ENCODE data around the gene MOCOS.

The MOCOS gene

DNA sequence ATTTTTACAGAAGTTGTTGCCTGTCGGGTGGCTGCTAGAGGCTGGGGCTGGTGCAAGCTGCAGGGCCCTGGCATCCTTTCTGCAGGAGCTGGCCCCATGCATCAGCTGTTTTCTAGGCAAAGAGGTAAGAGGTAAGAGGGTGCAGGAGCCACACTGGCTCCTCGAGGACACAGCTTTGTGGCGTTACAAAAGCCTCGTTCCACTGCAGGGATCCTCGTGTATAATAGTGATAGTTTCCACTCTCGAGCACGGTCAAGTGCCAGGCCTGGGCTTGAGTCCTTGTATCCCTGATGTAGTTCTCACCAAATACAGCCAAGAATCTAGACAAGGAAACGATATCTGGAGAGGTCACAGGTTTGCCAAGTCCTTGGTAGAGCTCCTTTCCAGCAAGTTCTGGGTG lies 77.0 kb downstream of the MOCOS start:
- Histone ChIP-seq H3K4me3 (IDR thresholded peaks at IDR 0.05; ENCODE audit: insufficient read depth, low read depth, low read length) (no peak overlapping the region), H3K4me1 (ENCODE audit: low read depth, poor library complexity, severe bottlenecking) (no peaks in the 10 kb centered on the region), H3K36me3 (ENCODE audit: insufficient read depth) (no peaks in the 10 kb centered on the region), H4K20me1 (ENCODE audit: insufficient read depth) (no peaks in the 10 kb centered on the region), H3K27me3 (ENCODE audit: insufficient read depth, low read depth) (no peaks in the 10 kb centered on the region), H2AFZ (ENCODE audit: low read depth) (no peak overlapping the region), H3K4me2 (no peak overlapping the region), H3K9ac (no peak overlapping the region), H3K27ac (no peak overlapping the region), H3K79me2 (ENCODE audit: insufficient read depth, low read depth) (no peaks in the 10 kb centered on the region)
- TF ChIP-seq, protein P1, sequence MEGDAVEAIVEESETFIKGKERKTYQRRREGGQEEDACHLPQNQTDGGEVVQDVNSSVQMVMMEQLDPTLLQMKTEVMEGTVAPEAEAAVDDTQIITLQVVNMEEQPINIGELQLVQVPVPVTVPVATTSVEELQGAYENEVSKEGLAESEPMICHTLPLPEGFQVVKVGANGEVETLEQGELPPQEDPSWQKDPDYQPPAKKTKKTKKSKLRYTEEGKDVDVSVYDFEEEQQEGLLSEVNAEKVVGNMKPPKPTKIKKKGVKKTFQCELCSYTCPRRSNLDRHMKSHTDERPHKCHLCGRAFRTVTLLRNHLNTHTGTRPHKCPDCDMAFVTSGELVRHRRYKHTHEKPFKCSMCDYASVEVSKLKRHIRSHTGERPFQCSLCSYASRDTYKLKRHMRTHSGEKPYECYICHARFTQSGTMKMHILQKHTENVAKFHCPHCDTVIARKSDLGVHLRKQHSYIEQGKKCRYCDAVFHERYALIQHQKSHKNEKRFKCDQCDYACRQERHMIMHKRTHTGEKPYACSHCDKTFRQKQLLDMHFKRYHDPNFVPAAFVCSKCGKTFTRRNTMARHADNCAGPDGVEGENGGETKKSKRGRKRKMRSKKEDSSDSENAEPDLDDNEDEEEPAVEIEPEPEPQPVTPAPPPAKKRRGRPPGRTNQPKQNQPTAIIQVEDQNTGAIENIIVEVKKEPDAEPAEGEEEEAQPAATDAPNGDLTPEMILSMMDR (conservative IDR thresholded peaks at IDR 0.05; ENCODE audit: low read depth, low read length), result no peak

DNA sequence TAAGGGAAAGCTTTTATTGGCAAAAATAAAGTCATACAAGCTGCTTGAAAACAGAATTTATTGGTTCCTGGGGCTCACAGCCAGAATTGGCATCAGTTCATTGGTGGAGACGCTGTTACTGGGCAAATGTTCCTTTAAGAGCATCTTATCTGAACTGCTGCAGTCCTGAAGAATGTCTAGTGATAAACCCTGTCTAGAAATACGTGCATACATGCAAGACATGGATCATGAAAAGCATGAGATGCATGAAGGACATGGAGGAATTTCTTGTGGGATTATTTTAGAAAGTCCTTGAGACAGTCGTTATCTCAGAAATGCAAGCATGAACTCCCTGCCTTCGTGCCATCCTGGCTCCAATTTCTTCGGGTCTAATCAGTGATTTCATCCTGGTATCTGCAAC lies 77.7 kb downstream of the MOCOS start:
- H3K27ac ChIP-seq, result no peak overlapping the region
- no peaks in the 10 kb centered on the region for H3K36me3 ChIP-seq (ENCODE audit: insufficient read depth)
- TF ChIP-seq, protein P1 (conservative IDR thresholded peaks at IDR 0.05; ENCODE audit: low read depth, low read length), result no peak
- H3K4me3 ChIP-seq (IDR thresholded peaks at IDR 0.05; ENCODE audit: insufficient read depth, low read depth, low read length), result no peak overlapping the region
- H3K4me1 ChIP-seq (ENCODE audit: low read depth, poor library complexity, severe bottlenecking), result no peaks in the 10 kb centered on the region
- no peak overlapping the region for H2AFZ ChIP-seq (ENCODE audit: low read depth)
- H3K4me2 ChIP-seq, result no peak overlapping the region
- H3K9ac ChIP-seq, result no peak overlapping the region
- H4K20me1 ChIP-seq (ENCODE audit: insufficient read depth), result no peaks in the 10 kb centered on the region
- H3K27me3 ChIP-seq (ENCODE audit: insufficient read depth, low read depth), result no peaks in the 10 kb centered on the region
- H3K79me2 ChIP-seq (ENCODE audit: insufficient read depth, low read depth), result no peaks in the 10 kb centered on the region

DNA sequence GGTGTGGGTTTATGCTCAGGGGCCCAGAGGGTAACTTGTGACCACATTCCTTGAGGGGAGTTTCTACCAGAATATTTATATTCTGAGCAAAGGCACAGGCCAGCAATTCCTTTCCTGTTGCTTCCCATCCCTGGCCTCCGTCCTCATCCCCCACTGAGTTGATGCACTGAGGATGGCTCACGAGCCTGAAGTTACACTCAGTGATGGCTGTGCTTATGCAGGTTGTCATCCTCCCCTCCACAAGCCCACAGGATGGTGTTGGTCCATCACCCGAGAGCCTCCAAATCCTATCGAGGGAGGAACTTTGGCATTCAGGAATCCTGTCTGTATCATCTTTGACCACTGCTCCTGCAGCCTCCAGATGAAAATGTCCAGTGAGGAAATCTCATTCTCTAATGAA lies 81.9 kb downstream of the MOCOS start:
- TF ChIP-seq, protein P1 (conservative IDR thresholded peaks at IDR 0.05; ENCODE audit: low read depth, low read length), result no peak

DNA sequence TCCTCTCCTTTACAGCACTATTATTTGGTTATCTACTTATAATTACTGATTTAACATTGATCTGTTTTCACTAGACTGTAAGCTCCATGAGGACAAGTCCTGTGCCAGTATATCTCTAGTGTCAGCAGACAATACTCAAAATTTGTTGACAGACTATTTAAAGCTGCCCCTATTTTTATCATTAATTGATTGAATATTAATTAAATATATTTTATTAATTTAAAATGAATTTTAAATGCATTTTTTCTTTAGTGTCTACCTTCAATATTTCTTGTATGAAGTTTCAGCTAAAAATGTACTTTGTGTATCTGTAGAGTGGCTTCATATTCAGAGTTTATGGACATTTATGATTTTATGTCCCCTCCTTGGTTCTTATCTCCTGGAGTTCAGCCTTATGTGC lies 83.9 kb downstream of the MOCOS start:
- H3K36me3 ChIP-seq (ENCODE audit: insufficient read depth), result no peaks in the 10 kb centered on the region
- no peaks in the 10 kb centered on the region for H3K27me3 ChIP-seq (ENCODE audit: insufficient read depth, low read depth)
- no peak overlapping the region for H2AFZ ChIP-seq (ENCODE audit: low read depth)
- no peaks in the 10 kb centered on the region for H3K4me1 ChIP-seq (ENCODE audit: low read depth, poor library complexity, severe bottlenecking)
- H3K9ac ChIP-seq, result no peak overlapping the region
- TF ChIP-seq, protein P1 (conservative IDR thresholded peaks at IDR 0.05; ENCODE audit: low read depth, low read length), result no peak
- no peak overlapping the region for H3K4me2 ChIP-seq
- no peaks in the 10 kb centered on the region for H4K20me1 ChIP-seq (ENCODE audit: insufficient read depth)
- no peak overlapping the region for H3K4me3 ChIP-seq (IDR thresholded peaks at IDR 0.05; ENCODE audit: insufficient read depth, low read depth, low read length)
- H3K27ac ChIP-seq, result no peak overlapping the region
- no peaks in the 10 kb centered on the region for H3K79me2 ChIP-seq (ENCODE audit: insufficient read depth, low read depth)

More for the DNA sequence above, 81.9 kb downstream of the MOCOS start:
- no peaks in the 10 kb centered on the region for H3K36me3 ChIP-seq (ENCODE audit: insufficient read depth)
- no peak overlapping the region for H3K4me3 ChIP-seq (IDR thresholded peaks at IDR 0.05; ENCODE audit: insufficient read depth, low read depth, low read length)
- no peak overlapping the region for H3K27ac ChIP-seq
- no peaks in the 10 kb centered on the region for H3K4me1 ChIP-seq (ENCODE audit: low read depth, poor library complexity, severe bottlenecking)
- no peak overlapping the region for H3K4me2 ChIP-seq
- H4K20me1 ChIP-seq (ENCODE audit: insufficient read depth), result no peaks in the 10 kb centered on the region
- no peak overlapping the region for H3K9ac ChIP-seq
- H3K79me2 ChIP-seq (ENCODE audit: insufficient read depth, low read depth), result no peaks in the 10 kb centered on the region
- H2AFZ ChIP-seq (ENCODE audit: low read depth), result no peak overlapping the region
- H3K27me3 ChIP-seq (ENCODE audit: insufficient read depth, low read depth), result no peaks in the 10 kb centered on the region
